GM12873 (cell line): ENCODE results near the gene SRGAP3.

Experiments used
- CTCF ChIP-seq: IDR thresholded peaks from 2 replicates; pipeline ENCODE4 v1.5.1; 2012; ENCODE audit warnings: low read depth, mild to moderate bottlenecking, moderate library complexity, low read length, control low read depth; ENCODE audit not compliant: insufficient read depth; ENCODE audit errors: missing control alignments

SRGAP3 gene

GRCh38 chr3:9270704-9271103 is 21.3 kb upstream of the SRGAP3 start:
- no peak for TF ChIP-seq CTCF

GRCh38 chr3:9266716-9267115 is 17.3 kb upstream of the SRGAP3 start:
- TF ChIP-seq CTCF: no peak

GRCh38 chr3:9260305-9260704 is 10.9 kb upstream of the SRGAP3 start:
- no peak for TF ChIP-seq CTCF

- TF ChIP-seq CTCF: no peak
Observed at GRCh38 chr3:9257092-9257491, 7.6 kb upstream of the SRGAP3 start.

GRCh38 chr3:9255976-9256375 is 6.5 kb upstream of the SRGAP3 start:
- TF ChIP-seq CTCF: no peak

- TF ChIP-seq CTCF: no peak
Observed at GRCh38 chr3:9254764-9255163, 5.3 kb upstream of the SRGAP3 start.

GRCh38 chr3:9253327-9253726 is 3.9 kb upstream of the SRGAP3 start:
- no peak for TF ChIP-seq CTCF
